GM21528 (cell line): ENCODE results near the gene XG.
"Not testable (repeated sequence)": the region's sequence is repeated elsewhere in the genome, so short reads cannot be mapped to it uniquely, and the experiment has no call there.

Experiments
- ATAC-seq: cut with Tn5 transposase; IDR thresholded peaks from one replicate; pipeline ENCODE4 v1.9.1; 2021; ENCODE audit warnings: mild to moderate bottlenecking, moderate library complexity; ENCODE audit not compliant: unreplicated experiment, low FRiP score

Gene XG

DNA sequence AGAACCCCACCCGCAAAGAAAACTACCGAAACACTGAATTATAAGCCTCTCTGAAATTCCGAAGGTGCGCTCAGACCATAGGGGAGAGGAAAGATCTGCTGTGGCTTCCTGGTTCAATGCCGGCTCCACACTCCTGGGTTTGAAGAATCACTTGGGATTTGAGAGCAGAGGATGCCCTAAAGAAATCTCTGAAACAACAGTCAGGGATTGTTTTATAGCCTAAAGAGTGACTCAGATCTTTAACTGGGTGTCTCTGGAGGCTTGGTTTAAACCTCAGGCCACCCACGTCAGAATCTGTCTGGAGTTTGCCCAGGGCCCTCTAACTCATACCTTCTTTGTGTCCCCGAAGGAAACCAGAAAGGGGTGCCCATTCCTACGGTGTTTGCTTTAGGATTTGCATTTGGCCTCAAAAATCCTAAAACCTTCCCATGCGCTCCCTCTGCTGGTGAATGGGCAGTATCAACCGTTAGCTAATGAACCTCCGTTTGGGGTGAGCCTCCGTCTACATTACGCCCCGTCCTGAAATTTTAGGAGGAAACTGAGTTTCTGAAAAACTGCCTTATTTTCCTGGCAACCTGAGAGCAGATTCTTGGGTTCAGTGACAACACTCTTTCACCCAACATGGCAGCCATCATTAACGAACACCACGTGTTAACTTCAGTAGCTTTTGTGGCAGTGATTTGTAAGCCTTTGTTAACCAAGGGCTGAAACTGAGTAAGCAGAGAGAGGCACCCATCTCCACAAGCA, 60.5 kb downstream of the XG start:
- ATAC-seq = not testable (repeated sequence)

DNA sequence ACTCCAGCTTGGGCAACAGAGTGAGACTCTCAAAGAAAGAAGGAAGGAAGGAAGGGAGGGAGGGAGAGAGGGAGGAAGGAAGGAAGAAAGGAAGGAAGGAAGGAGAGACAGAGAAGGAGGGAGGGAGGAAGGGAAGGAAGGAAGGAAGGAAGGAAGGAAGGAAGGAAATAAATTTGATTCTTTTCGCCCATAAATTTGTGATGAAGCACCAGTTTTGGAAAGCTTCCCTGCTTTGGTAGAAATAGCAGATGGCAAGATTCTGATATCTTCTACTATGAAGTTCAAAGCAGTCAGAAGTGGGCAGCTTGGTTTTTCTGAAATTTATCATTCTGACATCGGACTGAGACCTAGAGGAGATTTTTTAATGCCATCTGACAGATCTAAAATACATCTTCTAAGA, 65.2 kb downstream of the XG start:
- no peak for ATAC-seq

DNA sequence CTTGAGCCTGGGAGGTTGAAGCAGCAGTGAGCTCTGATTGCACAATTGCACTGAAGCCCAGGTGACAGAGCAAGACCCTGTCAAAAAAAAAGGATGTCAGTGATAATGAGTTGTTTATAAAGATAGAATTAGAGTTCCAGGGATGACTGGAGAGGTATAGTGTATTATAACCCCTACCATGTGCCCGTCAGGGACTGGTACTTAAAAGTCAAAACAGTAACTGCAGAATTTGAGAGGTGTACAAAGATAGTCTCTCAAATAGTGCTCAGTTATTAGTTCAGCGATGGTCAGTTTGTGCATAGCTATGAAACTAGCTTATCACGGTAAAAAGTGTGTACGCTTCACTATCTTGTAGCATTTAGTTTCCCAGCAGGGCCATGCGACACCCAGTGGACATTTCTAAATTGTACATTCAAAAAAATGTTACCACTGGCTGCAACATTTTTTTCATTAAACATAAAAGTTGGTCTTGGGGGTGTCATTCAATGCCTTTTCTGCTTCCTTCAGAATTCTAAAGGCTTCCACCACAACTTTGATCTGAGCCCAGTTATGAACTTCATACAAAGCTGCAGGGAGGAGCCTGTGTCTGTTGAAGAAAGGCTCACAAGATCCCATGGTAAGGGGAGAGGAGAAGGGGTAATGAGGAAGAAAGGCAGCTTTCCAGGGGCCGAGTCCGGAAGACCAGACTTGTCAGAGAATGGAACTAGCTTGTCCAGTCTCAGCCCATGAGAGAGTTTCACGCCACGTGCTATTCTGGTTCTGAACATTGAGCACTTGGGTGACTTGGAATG, 67.7 kb downstream of the XG start:
- no peak for ATAC-seq

DNA sequence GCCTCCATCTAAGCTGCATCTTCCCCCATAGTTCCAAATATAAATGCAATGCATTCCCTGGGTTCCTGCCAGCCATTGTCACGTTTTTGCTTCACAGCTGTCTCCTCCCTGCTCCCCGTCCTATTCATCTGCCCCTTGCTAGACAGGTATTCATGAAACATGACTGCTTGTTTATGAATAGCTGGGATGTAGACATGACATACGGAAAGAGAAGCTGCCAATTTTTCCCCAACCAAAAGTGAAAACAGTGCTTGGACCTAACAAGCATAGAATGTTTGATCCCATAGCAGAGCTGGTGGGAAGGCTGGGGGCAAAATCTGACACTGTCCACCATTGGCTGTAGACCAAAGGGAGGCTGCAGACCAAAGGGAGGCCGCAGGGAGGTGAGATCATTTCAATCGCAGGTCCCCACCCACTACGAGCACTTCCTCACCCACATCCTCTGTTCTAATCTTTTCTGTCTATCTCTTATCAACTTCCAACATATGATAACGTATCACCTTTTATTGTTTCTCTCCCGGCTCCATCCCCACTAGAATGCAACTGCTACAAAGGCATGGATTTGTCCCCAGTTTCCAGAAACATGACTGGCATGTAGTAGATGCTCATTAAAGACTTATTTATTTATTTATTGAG, 68.4 kb downstream of the XG start:
- ATAC-seq = no peak

DNA sequence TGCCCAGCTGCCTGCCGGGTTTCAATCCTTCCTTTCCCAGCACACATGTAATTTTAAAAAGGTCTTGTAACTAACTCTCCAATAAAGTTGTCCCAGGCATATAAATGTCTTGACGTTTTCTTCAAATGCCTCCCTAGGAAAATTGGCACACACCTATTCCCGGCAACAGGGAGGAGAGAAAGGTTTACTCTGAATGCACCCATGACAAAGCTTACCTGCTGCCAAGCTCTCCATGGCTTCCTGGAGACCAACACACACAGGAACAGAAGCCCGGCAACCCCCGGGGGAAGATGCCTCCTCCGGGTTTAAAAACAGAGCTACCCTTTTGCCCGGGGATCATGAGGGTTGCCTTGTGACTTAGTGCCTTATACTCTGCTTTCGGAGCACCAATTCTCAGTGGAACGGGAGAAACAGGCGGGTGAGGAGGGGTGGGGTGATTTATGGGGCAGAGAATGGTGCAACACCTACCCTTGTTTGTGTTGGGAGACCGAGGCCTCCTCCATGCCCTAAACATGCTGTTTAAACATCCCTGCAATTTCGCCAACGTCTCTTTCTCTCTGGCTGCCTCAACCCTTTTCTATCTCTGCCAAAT, 72.1 kb downstream of the XG start:
- no peak for ATAC-seq

DNA sequence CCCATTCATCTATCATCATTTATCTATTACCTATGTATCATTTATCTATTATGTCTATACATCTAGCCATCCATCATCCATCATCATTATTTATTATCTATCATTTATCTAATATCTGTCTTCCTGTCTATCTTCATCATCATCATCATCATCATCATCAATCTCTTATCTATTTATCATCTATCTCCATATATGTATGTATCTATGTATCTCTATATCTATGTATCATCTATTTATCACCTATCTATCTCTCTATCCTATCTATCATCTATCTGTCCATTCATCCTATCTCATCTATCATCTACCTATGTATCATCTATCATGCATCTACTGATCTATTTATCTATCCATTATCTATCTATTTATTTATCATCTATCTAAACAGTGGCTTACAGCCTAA, 73.0 kb downstream of the XG start:
- ATAC-seq = no peak

DNA sequence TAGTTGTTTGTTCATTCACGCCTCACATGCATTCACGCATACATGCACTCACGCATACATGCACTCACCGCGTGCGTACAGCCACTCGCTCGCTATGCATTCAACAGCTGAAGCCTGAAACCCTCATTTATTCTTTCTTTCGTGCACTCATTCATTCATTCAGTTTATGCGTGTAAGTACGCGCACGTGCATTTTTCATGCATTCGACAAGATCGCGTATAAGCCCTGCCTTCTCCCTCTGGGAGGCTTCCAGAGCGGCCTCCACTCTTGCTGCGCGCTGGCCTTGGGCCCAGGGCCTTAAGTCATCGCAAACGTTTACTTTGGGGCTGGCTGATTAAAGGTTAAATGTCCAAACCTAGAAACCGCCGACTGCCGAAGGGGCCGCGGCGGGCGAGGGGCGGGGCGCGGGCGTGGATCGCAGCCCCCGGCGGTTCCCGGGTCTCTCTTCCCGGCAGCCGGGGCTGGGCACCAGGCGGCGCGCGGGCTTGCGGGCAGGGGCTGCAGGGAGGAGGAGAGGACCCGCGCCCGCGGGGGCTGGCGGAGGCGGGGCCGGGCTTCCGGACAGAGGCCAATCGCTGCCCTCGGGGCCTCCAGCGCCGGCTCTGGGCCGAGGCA, 76.6 kb downstream of the XG start, which contains the start of gene GYG2:
Gene GYG2, plus strand, starts transcription at position 587 of the 615 bp plus-strand sequence. CDS start 1,259 bp downstream, outside the sequence.
- no peak for ATAC-seq

DNA sequence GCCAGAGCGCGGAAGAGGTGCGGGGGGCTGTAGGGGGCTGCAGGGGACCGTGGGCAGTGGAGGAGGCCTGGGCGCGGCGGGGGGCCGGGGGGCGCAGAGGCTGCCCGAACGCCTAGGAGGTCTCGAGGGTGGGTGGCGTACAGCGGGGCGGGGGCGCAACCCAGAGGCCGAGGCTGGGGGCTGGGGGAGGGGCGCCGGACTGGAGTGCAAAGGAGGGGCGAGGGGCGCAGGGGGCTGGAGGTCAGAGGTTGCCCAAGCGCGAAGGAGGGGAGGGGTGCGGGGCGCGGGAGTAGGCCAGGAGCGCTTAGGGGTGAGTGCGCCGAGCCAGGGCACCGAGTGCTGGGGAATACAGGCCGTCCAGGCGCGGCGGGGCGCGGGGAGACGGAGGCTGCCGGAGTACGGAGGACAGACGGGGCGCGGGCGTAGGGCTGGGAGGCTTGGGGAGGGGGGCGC, 77.1 kb downstream of the XG start:
- no peak for ATAC-seq

DNA sequence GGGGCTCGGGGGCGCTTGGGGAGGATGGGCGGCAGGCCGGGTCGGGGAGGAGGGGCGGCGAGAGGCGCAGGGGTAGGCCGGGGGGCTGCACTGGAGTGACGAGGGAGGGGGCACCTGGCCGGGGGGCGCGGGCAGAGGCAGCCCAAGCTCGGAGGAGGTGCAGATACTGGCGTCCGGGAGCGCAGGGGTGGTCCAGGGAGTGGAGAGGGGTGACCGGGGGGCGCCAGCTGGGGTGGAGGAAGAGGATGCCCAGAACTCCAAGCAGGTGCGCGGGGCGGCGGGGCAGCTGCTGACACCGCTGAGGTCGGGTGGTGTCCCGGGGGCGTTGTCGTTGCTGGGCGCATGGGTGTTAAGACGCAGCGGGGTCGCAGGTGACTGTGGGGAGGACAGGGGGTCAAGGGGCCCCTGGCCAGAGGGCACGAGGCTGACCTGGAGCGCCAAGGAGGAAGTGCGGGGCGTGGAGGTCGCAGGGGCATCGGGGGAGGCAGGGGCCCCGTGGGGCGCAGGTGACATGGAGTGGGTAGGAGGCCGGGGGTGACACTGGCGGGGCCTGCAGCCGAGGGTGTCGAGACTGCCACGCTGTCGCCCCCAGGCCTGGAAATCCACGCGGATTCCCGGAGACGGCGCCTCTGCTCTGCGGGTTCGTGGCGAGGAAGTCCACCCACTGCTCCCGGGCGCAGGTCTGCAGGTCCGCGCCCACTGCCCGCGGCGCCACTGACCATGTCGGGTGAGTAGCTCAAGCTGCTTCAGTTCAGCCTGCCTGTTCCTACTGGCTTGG, 77.8 kb downstream of the XG start:
- no peak for ATAC-seq

DNA sequence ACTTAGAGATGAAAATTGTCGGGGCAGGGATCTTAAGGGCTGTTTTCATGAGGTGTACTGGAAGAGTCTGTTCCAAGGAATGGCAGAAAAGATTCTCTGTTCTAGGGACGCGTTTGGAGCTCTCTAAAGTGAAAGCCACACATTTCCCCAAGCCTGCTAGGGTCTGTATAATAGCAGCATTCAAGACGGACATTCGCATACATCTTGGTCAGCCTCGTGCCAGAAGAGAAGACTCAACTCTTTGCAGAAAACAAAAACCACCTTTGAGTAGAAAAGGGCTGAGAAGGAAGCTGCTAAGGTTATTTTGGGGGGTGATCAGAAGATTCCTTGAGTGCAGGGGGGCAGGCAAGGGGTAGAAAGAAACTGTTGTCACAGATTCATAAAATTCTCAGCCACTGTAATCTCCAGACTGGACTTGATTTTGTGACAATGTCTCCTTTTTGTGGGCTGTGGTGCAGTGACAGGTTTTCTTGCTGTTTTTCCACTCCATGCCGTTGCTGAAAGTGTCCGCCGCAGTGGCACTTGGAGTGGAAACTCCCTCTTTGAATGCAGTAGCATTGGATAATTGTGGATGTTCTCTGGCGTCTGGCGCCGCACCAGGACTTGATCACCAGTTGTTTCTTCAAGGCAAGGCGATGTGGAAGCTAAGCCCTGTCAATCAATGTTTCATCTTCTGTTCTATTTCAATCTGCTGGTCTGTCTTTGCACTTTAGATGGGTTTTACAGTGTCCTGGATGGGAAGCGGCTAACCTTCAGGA, 79.8 kb downstream of the XG start:
- no peak for ATAC-seq

DNA sequence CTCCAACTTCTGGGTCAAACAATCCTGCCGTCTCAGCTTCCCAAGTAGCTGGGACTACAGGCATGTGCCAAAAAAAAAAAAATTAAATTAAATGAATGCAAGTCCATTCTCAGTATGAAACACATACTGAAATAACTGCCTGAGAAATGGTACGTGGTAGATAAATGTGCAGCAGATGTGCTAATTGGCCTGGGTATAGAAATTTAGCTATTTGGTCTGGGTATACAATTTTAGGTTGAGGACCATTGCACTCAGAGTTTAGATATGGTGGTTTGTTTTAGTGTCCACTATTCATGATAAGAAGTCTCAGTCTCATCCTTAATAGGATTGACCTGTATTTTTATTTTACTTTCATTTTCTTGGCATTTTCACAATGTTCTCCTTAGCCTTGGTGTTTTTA, 86.1 kb downstream of the XG start:
- no peak for ATAC-seq

DNA sequence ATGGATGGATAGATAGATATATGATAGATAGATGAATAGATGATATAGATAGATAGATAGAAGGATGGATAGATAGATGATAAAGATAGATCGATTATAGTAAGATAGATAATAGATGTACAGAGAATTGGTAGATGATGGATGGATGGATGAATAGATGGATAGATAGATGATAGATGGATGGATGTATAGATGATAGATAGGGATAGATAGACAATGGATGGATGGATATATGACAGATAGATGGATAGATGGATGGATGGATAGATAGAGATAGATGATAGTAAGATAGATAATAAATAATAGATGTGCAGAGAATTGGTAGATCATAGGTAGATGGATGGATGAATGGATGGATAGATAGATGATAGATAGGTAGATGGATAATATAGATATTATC, 89.1 kb downstream of the XG start:
- ATAC-seq = no peak

DNA sequence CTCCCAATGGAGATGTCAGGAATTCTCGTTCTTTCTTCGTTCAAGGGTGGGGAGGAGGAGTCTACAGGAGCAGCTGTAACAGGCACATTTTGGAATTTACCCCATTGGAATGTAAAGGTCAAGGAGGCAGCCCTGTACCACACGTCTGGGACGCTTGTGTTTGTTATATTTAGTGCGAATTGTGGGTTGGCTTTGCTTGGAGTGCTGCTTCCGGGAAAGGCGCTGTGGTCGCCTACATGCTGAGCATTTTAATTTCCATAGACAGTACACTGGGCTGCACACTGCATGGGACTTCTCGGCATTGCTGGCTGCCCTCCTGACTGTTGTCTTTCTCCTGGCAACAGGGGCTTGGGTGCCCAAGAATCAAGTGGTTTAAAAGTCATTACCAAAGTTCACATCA, 89.7 kb downstream of the XG start:
- no peak for ATAC-seq

DNA sequence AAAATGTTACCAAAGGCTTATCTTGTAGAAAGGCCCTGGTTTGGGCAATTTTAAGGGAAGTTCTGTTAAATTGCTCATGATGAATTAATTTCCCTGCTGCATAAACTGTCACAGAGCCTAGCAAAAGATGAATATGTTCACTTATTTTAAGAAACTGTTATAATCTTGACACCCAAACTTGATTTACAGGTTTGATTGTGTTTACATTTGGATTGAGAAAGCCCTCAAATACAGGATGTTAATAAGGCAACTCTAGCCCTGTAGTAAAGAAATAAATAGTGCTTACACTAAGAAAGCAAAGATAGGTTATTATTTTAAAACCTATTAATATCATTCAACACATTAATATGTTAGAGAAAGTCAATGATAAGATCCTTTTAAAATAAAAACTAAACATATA, 95.2 kb downstream of the XG start:
- no peak for ATAC-seq

DNA sequence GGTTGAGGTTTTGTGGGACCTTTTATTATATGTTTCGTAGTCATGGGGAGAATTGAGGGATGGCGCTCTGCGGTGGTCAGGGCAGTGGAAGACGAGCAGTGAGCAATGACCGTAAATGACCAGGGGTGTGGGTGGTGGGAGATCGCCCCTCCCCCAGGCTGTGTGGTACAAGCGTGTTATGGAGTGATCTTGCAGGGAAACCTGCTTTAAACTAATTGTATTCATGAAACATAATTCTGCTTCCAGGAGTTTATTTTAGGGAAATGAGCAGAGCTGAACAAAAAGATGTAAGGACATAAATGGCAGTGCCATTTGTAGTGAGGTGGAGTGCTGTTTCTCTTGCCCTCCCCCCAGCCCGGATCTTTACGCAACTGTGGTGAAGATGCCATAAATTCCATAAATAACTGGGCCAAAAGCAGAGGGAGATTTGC, 97.0 kb downstream of the XG start:
- no peak for ATAC-seq

DNA sequence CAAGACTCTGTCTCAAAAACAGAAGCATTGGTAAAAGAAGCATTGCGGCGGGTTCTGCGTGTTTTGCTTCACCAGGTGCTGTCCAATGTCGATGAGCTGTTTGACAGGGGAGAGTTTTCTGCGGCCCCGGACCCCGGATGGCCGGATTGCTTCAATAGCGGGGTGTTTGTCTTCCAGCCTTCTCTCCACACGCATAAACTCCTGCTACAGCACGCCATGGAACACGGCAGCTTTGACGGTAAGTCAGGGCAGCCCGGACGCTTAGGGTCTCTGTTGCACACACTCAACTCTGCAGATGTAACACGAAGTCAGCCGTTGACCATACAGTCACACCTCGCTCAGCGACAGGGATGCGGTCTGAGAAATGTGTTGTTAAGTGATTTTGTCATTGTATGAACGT, 103.1 kb downstream of the XG start:
- no peak for ATAC-seq

DNA sequence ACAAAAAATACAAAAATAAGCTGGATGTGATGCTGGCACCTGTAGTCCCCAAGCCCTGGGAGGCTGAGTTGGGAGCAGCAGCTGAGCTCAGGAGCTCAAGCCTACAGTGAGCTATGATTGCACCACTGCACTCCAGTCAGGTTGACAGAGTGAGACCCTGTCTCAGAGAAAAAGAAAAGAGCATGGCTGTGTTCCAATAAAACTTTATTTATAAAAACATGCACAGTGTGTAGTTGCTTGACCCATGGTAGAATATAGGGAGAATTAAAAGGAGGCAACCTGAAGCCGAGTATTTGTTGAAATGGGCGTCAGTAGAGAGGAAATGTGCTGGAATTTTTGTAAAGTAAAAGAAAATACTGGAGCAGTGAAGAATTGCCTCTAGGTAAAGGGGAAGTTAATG, 103.9 kb downstream of the XG start:
- no peak for ATAC-seq

DNA sequence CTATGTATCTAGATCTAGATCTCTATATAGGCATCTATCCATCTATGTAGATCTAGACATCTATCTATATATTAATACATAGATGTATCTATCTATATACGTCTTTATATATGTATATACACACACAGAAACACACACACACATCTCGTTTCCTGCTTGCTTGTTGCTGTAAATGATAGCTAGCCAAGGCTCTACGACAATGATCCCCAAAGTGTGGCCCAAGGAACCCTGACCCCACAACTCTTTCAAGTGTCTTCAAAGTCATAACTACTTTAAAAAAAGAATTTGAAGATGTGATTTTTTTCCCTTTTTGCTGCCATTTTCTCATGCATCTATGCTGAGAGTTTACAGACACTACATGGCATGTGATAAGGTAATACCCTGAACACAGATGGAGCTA, 105.7 kb downstream of the XG start:
- no peak for ATAC-seq

DNA sequence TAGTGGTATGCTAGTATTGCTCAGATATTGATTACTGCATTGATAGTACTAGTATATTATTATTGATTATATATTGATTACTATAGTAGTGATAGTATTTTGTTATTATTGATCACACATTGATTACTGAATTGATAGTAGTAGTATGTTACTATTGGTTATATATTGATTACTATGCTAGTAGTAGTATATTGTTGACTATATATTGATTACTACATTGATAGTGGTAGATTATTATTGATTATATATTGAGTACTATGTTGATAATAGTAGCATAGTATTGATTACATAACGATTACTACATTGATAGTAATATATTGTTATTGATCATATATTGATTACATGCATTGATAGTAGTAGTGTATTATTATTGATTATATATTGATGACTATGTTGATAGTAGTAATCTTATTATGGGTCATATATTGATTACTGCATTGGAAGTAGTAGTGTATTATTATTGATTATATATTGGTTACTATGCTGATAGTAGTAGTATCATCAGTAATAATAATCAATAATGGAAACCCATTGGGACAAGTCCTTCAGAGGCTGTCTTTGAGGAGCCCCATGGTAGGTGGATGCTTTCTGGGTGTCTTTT, 107.5 kb downstream of the XG start:
- no peak for ATAC-seq
